Activated CD4-positive, alpha-beta memory T cell treated with anti-CD3 and anti-CD28 coated beads, Interleukin-2, amount 10 ng/mL, durations not matched to agents 7 days and 5 days (primary cell): ENCODE results near the gene CLEC18C. TPM values are rescaled to one million over a fixed set of nuclear protein-coding genes. Genes with fewer than 3 reads are reported as not detected.
"Not testable (repeated sequence)": the region's sequence is repeated elsewhere in the genome, so short reads cannot be mapped to it uniquely, and the experiment has no call there.

ENCODE experiments used
- CTCF ChIA-PET: fragments of 350-600 bp; sonication (Branson Sonifier 250); formaldehyde crosslinking; loops from one replicate; lab custom pipeline; 2021; ENCODE audit warnings: antibody characterized with exemption, inconsistent platforms; lab: Charles Lee
- POLR2A ChIA-PET: fragments of 350-600 bp; sonication (Branson Sonifier 250); formaldehyde crosslinking; loops from one replicate; lab custom pipeline; 2021; ENCODE audit warnings: antibody characterized with exemption; lab: Charles Lee
- DNase-seq: peaks from one replicate; pipeline ENCODE4 v3.0.0-alpha.2; 2020
- H3K27ac Mint-ChIP-seq: one replicate; pipeline ENCODE4 v1.8.0; 2021; ENCODE audit warnings: mild to moderate bottlenecking, mixed read lengths
- H3K27me3 Mint-ChIP-seq: one replicate; pipeline ENCODE4 v1.8.0; 2021; ENCODE audit warnings: mixed read lengths
- H3K36me3 Mint-ChIP-seq: one replicate; pipeline ENCODE4 v1.8.0; 2021; ENCODE audit warnings: low read depth, mixed read lengths
- H3K4me1 Mint-ChIP-seq: one replicate; pipeline ENCODE4 v1.8.0; 2021; ENCODE audit warnings: mixed read lengths
- H3K4me3 Mint-ChIP-seq: one replicate; pipeline ENCODE4 v1.8.0; 2021; ENCODE audit warnings: mild to moderate bottlenecking, mixed read lengths
- H3K9me3 Mint-ChIP-seq: one replicate; pipeline ENCODE4 v1.8.0; 2021; ENCODE audit warnings: mixed read lengths
- total RNA-seq, 2 experiments: library from RNA; stranded (reverse); gene quantifications; one replicate each; pipeline ENCODE4 v1.2.3, GENCODE V29; 2021

Gene CLEC18C
- total RNA-seq, 2 experiments from 2014 or later: 0.35 to 0.60 TPM

- H3K27ac Mint-ChIP-seq: no peak overlapping the region
- DNase-seq: no peak
- ChIA-PET CTCF (no interaction called here), POLR2A (no interaction called here)
- no peaks in the 10 kb centered on the region for H3K9me3 Mint-ChIP-seq
- peaks cover 1% of the 10 kb centered on the region for H3K4me1 Mint-ChIP-seq
- H3K27me3 Mint-ChIP-seq: no peaks in the 10 kb centered on the region
- H3K36me3 Mint-ChIP-seq: peaks cover 6% of the 10 kb centered on the region
- no peak overlapping the region for H3K4me3 Mint-ChIP-seq
Measured at GRCh38 chr16:70163596-70163995, 10.0 kb upstream of the CLEC18C start.

DNA sequence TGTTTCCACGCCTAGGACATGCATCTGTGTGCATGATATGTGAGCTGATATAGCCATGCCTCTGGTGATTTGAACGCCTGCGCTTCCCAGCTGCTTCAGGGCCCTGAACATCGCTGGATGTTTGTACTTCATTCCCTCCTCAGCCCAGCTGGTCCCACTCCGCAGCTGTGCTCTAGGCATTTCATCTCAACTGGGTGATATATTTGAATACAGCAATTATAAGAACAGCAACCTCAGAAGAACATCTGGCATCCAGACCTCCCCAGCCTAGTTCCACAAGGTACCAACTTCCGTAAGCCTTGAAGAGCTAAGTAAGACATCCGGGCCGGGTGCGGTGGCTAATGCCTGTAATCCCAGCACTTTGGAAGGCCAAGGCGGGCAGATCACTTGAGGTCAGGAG lies 6.9 kb upstream of the CLEC18C start:
- POLR2A ChIA-PET, H3K27ac Mint-ChIP-seq, H3K9me3 Mint-ChIP-seq, H3K27me3 Mint-ChIP-seq, H3K4me1 Mint-ChIP-seq, H3K4me3 Mint-ChIP-seq, CTCF ChIA-PET, DNase-seq, H3K36me3 Mint-ChIP-seq: not testable (repeated sequence)

DNA sequence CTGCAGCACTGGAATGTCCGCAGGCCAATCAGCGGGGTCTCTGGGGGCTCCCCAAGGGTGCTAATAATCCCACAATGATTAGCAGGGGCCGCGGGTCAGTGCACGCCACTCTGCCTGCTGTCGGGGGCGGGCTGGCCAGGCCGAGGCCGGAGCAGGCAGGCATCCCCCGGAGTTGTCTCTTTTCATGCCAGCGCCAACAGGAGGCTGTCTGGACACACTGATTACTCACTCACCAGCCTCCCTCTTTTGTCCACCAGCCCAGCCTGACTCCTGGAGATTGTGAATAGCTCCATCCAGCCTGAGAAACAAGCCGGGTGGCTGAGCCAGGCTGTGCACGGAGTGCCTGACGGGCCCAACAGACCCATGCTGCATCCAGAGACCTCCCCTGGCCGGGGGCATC lies 329 bp downstream of the CLEC18C start:
- DNase-seq, H3K27me3 Mint-ChIP-seq, H3K9me3 Mint-ChIP-seq, CTCF ChIA-PET, H3K4me1 Mint-ChIP-seq, POLR2A ChIA-PET, H3K36me3 Mint-ChIP-seq, H3K27ac Mint-ChIP-seq, H3K4me3 Mint-ChIP-seq: not testable (repeated sequence)

DNA sequence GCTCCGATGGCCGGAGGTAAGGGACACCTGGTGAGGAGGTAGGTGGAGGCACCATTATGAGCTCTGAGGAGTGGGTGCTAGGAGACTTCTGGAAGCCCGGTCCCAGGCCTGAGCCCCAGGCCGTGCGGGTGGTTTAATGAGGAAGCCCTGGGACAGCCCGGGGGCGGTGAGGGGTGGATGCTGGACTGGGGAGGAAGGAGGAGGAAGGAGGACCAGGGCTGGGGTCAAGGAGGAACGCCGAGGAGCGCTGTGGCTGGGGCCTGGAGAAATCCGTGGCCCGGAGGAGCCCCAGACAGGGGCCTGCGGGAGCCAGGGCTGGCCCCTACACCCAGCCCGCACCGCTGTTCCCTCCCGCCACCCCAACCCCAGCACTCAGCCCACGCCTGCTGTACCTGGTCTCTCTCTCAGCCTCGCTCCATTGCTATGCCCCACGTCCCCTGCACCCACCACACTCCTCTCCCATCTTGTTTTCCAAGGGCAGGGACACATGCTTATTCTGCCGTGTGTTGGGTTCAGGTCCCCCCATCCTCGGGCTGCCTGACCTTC lies 873 bp downstream of the CLEC18C start:
- H3K27ac Mint-ChIP-seq, CTCF ChIA-PET, H3K4me3 Mint-ChIP-seq, H3K4me1 Mint-ChIP-seq, POLR2A ChIA-PET, DNase-seq, H3K9me3 Mint-ChIP-seq, H3K27me3 Mint-ChIP-seq, H3K36me3 Mint-ChIP-seq: not testable (repeated sequence)

GRCh38 chr16:70187858-70188607 lies 14.4 kb downstream of the CLEC18C start:
- H3K27ac Mint-ChIP-seq, CTCF ChIA-PET, H3K36me3 Mint-ChIP-seq, H3K27me3 Mint-ChIP-seq, H3K4me1 Mint-ChIP-seq, DNase-seq, H3K9me3 Mint-ChIP-seq, POLR2A ChIA-PET, H3K4me3 Mint-ChIP-seq: not testable (repeated sequence)

- DNase-seq, H3K4me1 Mint-ChIP-seq, H3K27ac Mint-ChIP-seq, POLR2A ChIA-PET, H3K4me3 Mint-ChIP-seq, H3K27me3 Mint-ChIP-seq, CTCF ChIA-PET, H3K36me3 Mint-ChIP-seq, H3K9me3 Mint-ChIP-seq: not testable (repeated sequence)
Measured at GRCh38 chr16:70188608-70188915, 15.0 kb downstream of the CLEC18C start.

- H3K36me3 Mint-ChIP-seq, H3K27ac Mint-ChIP-seq, H3K4me3 Mint-ChIP-seq, CTCF ChIA-PET, H3K27me3 Mint-ChIP-seq, POLR2A ChIA-PET, H3K9me3 Mint-ChIP-seq, H3K4me1 Mint-ChIP-seq, DNase-seq: not testable (repeated sequence)
Measured at GRCh38 chr16:70190574-70190973, 17.0 kb downstream of the CLEC18C start.

- H3K9me3 Mint-ChIP-seq, H3K4me1 Mint-ChIP-seq, H3K36me3 Mint-ChIP-seq, H3K4me3 Mint-ChIP-seq, CTCF ChIA-PET, H3K27me3 Mint-ChIP-seq, DNase-seq, H3K27ac Mint-ChIP-seq, POLR2A ChIA-PET: not testable (repeated sequence)
Measured at GRCh38 chr16:70196683-70197300, 23.2 kb downstream of the CLEC18C start.

- H3K4me1 Mint-ChIP-seq, CTCF ChIA-PET, H3K27me3 Mint-ChIP-seq, DNase-seq, POLR2A ChIA-PET, H3K36me3 Mint-ChIP-seq, H3K4me3 Mint-ChIP-seq, H3K9me3 Mint-ChIP-seq, H3K27ac Mint-ChIP-seq: not testable (repeated sequence)
Measured at GRCh38 chr16:70197611-70198010, 24.0 kb downstream of the CLEC18C start.

GRCh38 chr16:70198230-70198629 lies 24.6 kb downstream of the CLEC18C start:
- CTCF ChIA-PET, H3K4me1 Mint-ChIP-seq, H3K4me3 Mint-ChIP-seq, H3K27me3 Mint-ChIP-seq, DNase-seq, H3K27ac Mint-ChIP-seq, POLR2A ChIA-PET, H3K9me3 Mint-ChIP-seq, H3K36me3 Mint-ChIP-seq: not testable (repeated sequence)

GRCh38 chr16:70198666-70199065 lies 25.1 kb downstream of the CLEC18C start:
- H3K4me1 Mint-ChIP-seq, DNase-seq, H3K27me3 Mint-ChIP-seq, H3K27ac Mint-ChIP-seq, POLR2A ChIA-PET, H3K4me3 Mint-ChIP-seq, H3K9me3 Mint-ChIP-seq, H3K36me3 Mint-ChIP-seq, CTCF ChIA-PET: not testable (repeated sequence)

- POLR2A ChIA-PET, H3K27ac Mint-ChIP-seq, H3K4me3 Mint-ChIP-seq, H3K4me1 Mint-ChIP-seq, DNase-seq, H3K36me3 Mint-ChIP-seq, H3K9me3 Mint-ChIP-seq, H3K27me3 Mint-ChIP-seq: not testable (repeated sequence)
- CTCF ChIA-PET: interaction anchor here (0.7 kb wide), 1 partner anchor 445 kb away, joined by 3 read pairs; no protein-coding TSS in a partner anchor
Measured at GRCh38 chr16:70199170-70199569, 25.6 kb downstream of the CLEC18C start.

GRCh38 chr16:70200063-70200462 lies 26.5 kb downstream of the CLEC18C start:
- POLR2A ChIA-PET, H3K27ac Mint-ChIP-seq, H3K36me3 Mint-ChIP-seq, H3K4me1 Mint-ChIP-seq, DNase-seq, H3K4me3 Mint-ChIP-seq, H3K9me3 Mint-ChIP-seq, H3K27me3 Mint-ChIP-seq: not testable (repeated sequence)
- CTCF ChIA-PET: interaction anchor here (0.7 kb wide), 1 partner anchor 444 kb away, joined by 3 read pairs; no protein-coding TSS in a partner anchor

- H3K27ac Mint-ChIP-seq, H3K27me3 Mint-ChIP-seq, DNase-seq, POLR2A ChIA-PET, CTCF ChIA-PET, H3K4me1 Mint-ChIP-seq, H3K9me3 Mint-ChIP-seq, H3K4me3 Mint-ChIP-seq: not testable (repeated sequence)
- H3K36me3 Mint-ChIP-seq: peaks cover 12% of the 10 kb centered on the region
Measured at GRCh38 chr16:70203508-70203907, 29.9 kb downstream of the CLEC18C start.
